ENCODE measurements around the gene TNFRSF14.

- no peak for TF ChIP-seq CTCF (IDR thresholded peaks at IDR 0.05)
- no peak for TF ChIP-seq POLR2A (IDR thresholded peaks at IDR 0.05)
- TF ChIP-seq EP300 (IDR thresholded peaks at IDR 0.05): no peak
Measured at GRCh38 chr1:2518528-2518927, 37.6 kb upstream of the TNFRSF14 start.
